Endothelial cell of umbilical vein (primary cell): ENCODE measurements around the gene NEDD4. TPM values are rescaled to one million over a fixed set of nuclear protein-coding genes. Genes with fewer than 3 reads are reported as not detected.

ENCODE experiments used
- BruUV-seq: library from RNA; stranded (reverse); fragments of 400-500 nt; replicated peaks from 2 replicates; lab custom pipeline; 2021; lab: Mats Ljungman, UMichigan
- CTCF ChIA-PET: fragments of 300-600, 350-600 bp; sonication (Branson Sonifier 250); formaldehyde crosslinking; loops from one replicate; lab custom pipeline; 2021; ENCODE audit warnings: antibody characterized with exemption, inconsistent platforms; lab: Charles Lee
- POLR2A ChIA-PET: fragments of 300-600, 350-600 bp; sonication (Branson Sonifier 250); formaldehyde crosslinking; loops from one replicate; lab custom pipeline; 2021; ENCODE audit warnings: antibody characterized with exemption, inconsistent platforms; lab: Charles Lee
- DNase-seq: peaks from one replicate; pipeline ENCODE4 v3.0.0-alpha.2; 2011; ENCODE audit warnings: low read depth, low spot score
- FAIRE-seq: peaks from 2 replicates; lab custom pipeline; 2011; peaks lifted over from hg19 to GRCh38; lab: Jason Lieb, UNC
- H2AFZ ChIP-seq: 2 replicates; pipeline ENCODE4 v1.6.0; 2012; ENCODE audit warnings: low read depth, low read length, control low read depth, inconsistent platforms
- H3K27ac ChIP-seq: 2 replicates; pipeline ENCODE4 v1.5.1; 2011; ENCODE audit warnings: low read depth, mild to moderate bottlenecking, control low read depth, low read length, moderate library complexity; ENCODE audit not compliant: insufficient read depth
- H3K27me3 ChIP-seq, 2 experiments: 2 replicates each; pipeline versions ENCODE4 v1.6.0 to v1.6.1; 2011; ENCODE audit warnings: low read length in 2 of 2, mixed read lengths in 1 of 2; ENCODE audit not compliant: control insufficient read depth in 2 of 2, insufficient read depth in 2 of 2
- H3K36me3 ChIP-seq, 2 experiments: 2 replicates in 1 of 2; 3 replicates in 1 of 2; pipeline ENCODE4 v1.5.1; 2011; ENCODE audit warnings: low read length in 2 of 2, mild to moderate bottlenecking in 1 of 2, moderate library complexity in 1 of 2; ENCODE audit not compliant: control insufficient read depth in 2 of 2, insufficient read depth in 2 of 2; ENCODE audit errors: extremely low read depth in 1 of 2
- H3K4me1 ChIP-seq: 3 replicates; pipeline ENCODE4 v1.5.1; 2011; ENCODE audit warnings: mild to moderate bottlenecking, low read length; ENCODE audit not compliant: control insufficient read depth, insufficient read depth; ENCODE audit errors: extremely low read depth
- H3K4me2 ChIP-seq: 2 replicates; pipeline ENCODE4 v1.6.1; 2011; ENCODE audit warnings: low read length, control low read depth, mixed read lengths; ENCODE audit not compliant: insufficient read depth
- H3K4me3 ChIP-seq, 3 experiments: fragments of 200-600 bp in 1 of 3; sonication (generic), shearing (Covaris generic) in 1 of 3; replicated peaks in 1 of 3; 2 replicates each; pipeline ENCODE4 v1.5.1; 2011 to 2016; ENCODE audit warnings: control low read depth in 3 of 3, low read length in 3 of 3, mild to moderate bottlenecking in 2 of 3, inconsistent platforms in 1 of 3, low read depth in 1 of 3, moderate library complexity in 1 of 3; ENCODE audit not compliant: insufficient read depth in 1 of 3
- H3K79me2 ChIP-seq: 2 replicates; pipeline ENCODE4 v1.6.0; 2012; ENCODE audit warnings: low read length, inconsistent platforms; ENCODE audit not compliant: control insufficient read depth, insufficient read depth
- H3K9ac ChIP-seq: replicated peaks from 2 replicates; pipeline ENCODE3; 2011; ENCODE audit warnings: low read length, control low read depth; ENCODE audit not compliant: insufficient read depth; ENCODE audit errors: extremely low read depth
- H3K9me1 ChIP-seq: replicated peaks from 3 replicates; pipeline ENCODE4 v1.6.0; 2011; ENCODE audit warnings: mild to moderate bottlenecking, low read length; ENCODE audit not compliant: control insufficient read depth, insufficient read depth; ENCODE audit errors: extremely low read depth
- H3K9me3 ChIP-seq: replicated peaks from 2 replicates; pipeline ENCODE4 v1.5.1; 2012; ENCODE audit warnings: low read length, inconsistent platforms; ENCODE audit not compliant: control insufficient read depth, insufficient read depth
- H4K20me1 ChIP-seq: replicated peaks from 2 replicates; pipeline ENCODE3; 2011; ENCODE audit warnings: mild to moderate bottlenecking, low read length; ENCODE audit not compliant: control insufficient read depth, insufficient read depth; ENCODE audit errors: extremely low read depth
- EZH2 ChIP-seq: IDR thresholded peaks from 2 replicates; pipeline ENCODE4 v1.6.1; 2012; ENCODE audit warnings: borderline replicate concordance, low read depth, mild to moderate bottlenecking, moderate library complexity, low read length, inconsistent platforms; ENCODE audit not compliant: severe bottlenecking
- FOS ChIP-seq: IDR thresholded peaks from 2 replicates; pipeline ENCODE4 v1.6.1; 2011; ENCODE audit warnings: mild to moderate bottlenecking, low read length, moderate library complexity, borderline replicate concordance; ENCODE audit not compliant: insufficient read depth
- GATA2 ChIP-seq: IDR thresholded peaks from 2 replicates; pipeline ENCODE4 v1.7.0; 2011; ENCODE audit warnings: low read depth, mild to moderate bottlenecking, moderate library complexity, mixed read lengths, low read length; ENCODE audit not compliant: insufficient read length, insufficient read depth
- JUN ChIP-seq: IDR thresholded peaks from 2 replicates; pipeline ENCODE4 v1.6.1; 2011; ENCODE audit warnings: borderline replicate concordance, low read depth; ENCODE audit not compliant: insufficient read length, insufficient read depth
- MYC ChIP-seq: IDR thresholded peaks from one replicate; pipeline ENCODE4 v1.6.1; 2011; ENCODE audit warnings: mild to moderate bottlenecking, low read depth, low read length
- POLR2A ChIP-seq: IDR thresholded peaks from 2 replicates; pipeline ENCODE4 v1.6.1; 2012; ENCODE audit warnings: low read depth, mild to moderate bottlenecking, control low read depth, low read length
- POLR2AphosphoS5 ChIP-seq: IDR thresholded peaks from 2 replicates; pipeline ENCODE4 v1.6.1; 2012; ENCODE audit warnings: low read depth, mild to moderate bottlenecking, control low read depth, low read length, moderate library complexity; ENCODE audit not compliant: insufficient read depth
- dilution Hi-C: fragments of 300-500 bp; cut with MboI; formaldehyde crosslinking; loops from one replicate; pipeline ENCODE4 v1.15.0; 2019; ENCODE audit warnings: low sequenced_read_pairs; ENCODE audit not compliant: extremely low pct_ligation_motif_present
- intact Hi-C: fragments of 100-400 bp; cut with micrococcal nuclease; formaldehyde crosslinking; loops from one replicate; pipeline ENCODE4 v1.10.0; 2022
- polyA plus RNA-seq, 4 experiments: library from polyadenylated mRNA; depleted of rRNA in 3 of 4; stranded (reverse) in 3 of 4; unstranded in 1 of 4; fragments of >200 nt; gene quantifications; 2 replicates each; pipeline versions ENCODE4 v1.2.1 to v1.2.3, GENCODE V29; 2011 to 2012; ENCODE audit warnings: missing spikeins in 1 of 4
- total RNA-seq: library from RNA; stranded (reverse); gene quantifications from 2 replicates; pipeline ENCODE4 v1.2.3, GENCODE V29; 2021
- TF ChIP-seq, protein P1 (sequence below), 2 donors: IDR thresholded peaks; 1 replicate in 1 of 2; 2 replicates in 1 of 2; pipeline ENCODE4 v1.5.1; 2011; ENCODE audit warnings: low read length in 2 of 2, mild to moderate bottlenecking in 2 of 2, moderate library complexity in 2 of 2, control low read depth in 1 of 2, inconsistent platforms in 1 of 2, low read depth in 1 of 2; ENCODE audit not compliant: insufficient read depth in 1 of 2; ENCODE audit errors: extremely low read depth in 1 of 2
- TF ChIP-seq, protein P2 (sequence below): IDR thresholded peaks from 2 replicates; pipeline ENCODE4 v1.6.1; 2011; ENCODE audit not compliant: insufficient read depth, insufficient read length

NEDD4 gene
- total and polyA plus RNA-seq, 2 donors (not counting 3 experiments of a cell fraction or from before 2014, with no cell fraction given) = 9.2 to 39.0 TPM

DNA sequence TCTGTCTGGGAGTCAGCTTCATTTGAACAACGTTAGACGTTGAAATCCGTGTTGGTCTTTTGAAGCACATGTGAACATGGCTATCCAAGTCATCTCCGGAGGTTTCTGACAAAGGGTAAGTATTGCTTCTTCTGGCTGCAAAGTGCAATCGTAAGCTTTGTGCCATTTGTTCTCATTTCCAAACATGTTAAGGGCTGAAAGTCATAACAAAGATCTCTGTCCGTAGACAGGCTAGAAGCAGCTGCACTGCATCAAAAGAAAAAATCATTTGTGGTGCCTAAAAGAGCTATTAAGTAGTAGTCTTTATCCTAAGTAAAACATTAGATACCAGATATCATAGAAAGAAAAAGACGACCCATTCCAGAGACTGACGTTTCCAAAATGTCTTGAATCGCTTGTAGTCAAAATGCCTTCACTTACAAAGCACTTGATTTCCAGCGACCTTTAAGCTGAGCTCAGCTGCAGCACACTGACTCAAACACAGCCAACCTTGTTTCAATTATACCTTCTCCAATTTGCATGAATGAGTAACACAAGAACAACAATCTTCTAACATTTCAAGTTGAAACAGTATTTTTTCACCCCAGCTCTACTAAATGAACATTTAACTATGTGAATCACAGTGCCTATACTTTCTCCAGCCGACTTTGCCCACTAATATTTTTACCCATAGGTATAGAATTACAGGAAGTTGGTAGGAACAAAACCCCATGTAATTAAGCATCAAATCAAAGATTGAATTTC, 76.6 kb downstream of the NEDD4 start:
- no peak overlapping the region for H3K4me2 ChIP-seq
- no peaks in the 10 kb centered on the region for H3K27me3 ChIP-seq
- H2AFZ ChIP-seq = no peak overlapping the region
- ChIA-PET CTCF (interaction anchor here (1.2 to 6.9 kb wide), 22 partner anchors 8 to 477 kb away, joined by 3 to 109 read pairs (median 8); partner anchors contain the start of gene NEDD4), POLR2A (interaction anchor here (1.4 to 1.5 kb wide), 2 partner anchors 19 to 77 kb away, joined by 3 to 7 read pairs; partner anchors contain the start of gene NEDD4)
- H3K79me2 ChIP-seq = no peaks in the 10 kb centered on the region
- H3K27ac ChIP-seq = no peak overlapping the region
- no peak overlapping the region for H3K4me3 ChIP-seq
- no peaks in the 10 kb centered on the region for H3K9me1 ChIP-seq
- no peaks in the 10 kb centered on the region for H3K9me3 ChIP-seq
- dilution Hi-C loops = no loop called here
- no peaks in the 10 kb centered on the region for H3K36me3 ChIP-seq
- H3K4me1 ChIP-seq = peaks cover 15% of the 10 kb centered on the region
- FAIRE-seq (no peak), DNase-seq (no peak)
- no peak overlapping the region for H3K9ac ChIP-seq
- no TSS peak for BruUV-seq
- H4K20me1 ChIP-seq = no peaks in the 10 kb centered on the region
- no peak for TF ChIP-seq MYC
- TF ChIP-seq EZH2 = no peak
- TF ChIP-seq, protein P1, sequence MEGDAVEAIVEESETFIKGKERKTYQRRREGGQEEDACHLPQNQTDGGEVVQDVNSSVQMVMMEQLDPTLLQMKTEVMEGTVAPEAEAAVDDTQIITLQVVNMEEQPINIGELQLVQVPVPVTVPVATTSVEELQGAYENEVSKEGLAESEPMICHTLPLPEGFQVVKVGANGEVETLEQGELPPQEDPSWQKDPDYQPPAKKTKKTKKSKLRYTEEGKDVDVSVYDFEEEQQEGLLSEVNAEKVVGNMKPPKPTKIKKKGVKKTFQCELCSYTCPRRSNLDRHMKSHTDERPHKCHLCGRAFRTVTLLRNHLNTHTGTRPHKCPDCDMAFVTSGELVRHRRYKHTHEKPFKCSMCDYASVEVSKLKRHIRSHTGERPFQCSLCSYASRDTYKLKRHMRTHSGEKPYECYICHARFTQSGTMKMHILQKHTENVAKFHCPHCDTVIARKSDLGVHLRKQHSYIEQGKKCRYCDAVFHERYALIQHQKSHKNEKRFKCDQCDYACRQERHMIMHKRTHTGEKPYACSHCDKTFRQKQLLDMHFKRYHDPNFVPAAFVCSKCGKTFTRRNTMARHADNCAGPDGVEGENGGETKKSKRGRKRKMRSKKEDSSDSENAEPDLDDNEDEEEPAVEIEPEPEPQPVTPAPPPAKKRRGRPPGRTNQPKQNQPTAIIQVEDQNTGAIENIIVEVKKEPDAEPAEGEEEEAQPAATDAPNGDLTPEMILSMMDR (IDR thresholded peaks at IDR 0.05; ENCODE audit: extremely low read depth in 1 of 2, insufficient read depth in 1 of 2, low read depth in 1 of 2, low read length in 2 of 2) = no peak
- no peak for TF ChIP-seq POLR2AphosphoS5
- no peak for TF ChIP-seq POLR2A
- TF ChIP-seq JUN = no peak
- TF ChIP-seq, protein P2, sequence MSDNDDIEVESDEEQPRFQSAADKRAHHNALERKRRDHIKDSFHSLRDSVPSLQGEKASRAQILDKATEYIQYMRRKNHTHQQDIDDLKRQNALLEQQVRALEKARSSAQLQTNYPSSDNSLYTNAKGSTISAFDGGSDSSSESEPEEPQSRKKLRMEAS = no peak
- TF ChIP-seq GATA2 = no peak
- no peak for TF ChIP-seq FOS
- intact Hi-C loops = loop anchor here (5.0 kb wide), 3 partner anchors 70 to 115 kb away; partner anchors contain the start of gene NEDD4
